ENCODE results near the gene C3. TPM values are rescaled to one million over a fixed set of nuclear protein-coding genes. Genes with fewer than 3 reads are reported as not detected.

Gene C3
- total RNA-seq, 4 donors from 2014 or later = 28.8 to 155 (median 79.6) TPM

DNA sequence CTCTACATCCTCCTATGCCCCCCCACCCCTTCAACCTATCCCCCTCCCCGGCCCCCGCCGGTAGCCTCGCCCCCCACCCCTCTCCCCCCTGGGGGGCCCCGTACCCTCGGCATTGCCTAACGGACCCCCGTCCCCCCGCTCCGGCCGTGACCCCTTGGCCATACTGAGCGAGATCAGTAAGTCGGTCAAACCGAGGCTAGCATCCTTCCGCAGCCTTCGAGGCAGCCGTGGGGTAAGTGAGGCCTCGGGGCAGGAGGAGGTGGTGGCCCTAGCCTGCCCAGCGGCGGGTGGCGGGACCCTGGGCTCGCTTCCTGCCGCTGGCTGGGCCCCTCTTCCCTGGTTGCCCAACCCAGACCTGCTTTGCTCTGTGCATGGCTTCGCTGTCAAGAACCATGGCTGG lies 25.5 kb upstream of the C3 start:
- peak in 1 of 2 donors; percentile 76 for DNase-seq (ENCODE audit: low spot score in 2 of 2)
- WGBS, 2 donors = 89 to 94% methylated on average over 21 to 22 of the region's 24 CpGs
- H3K4me3 ChIP-seq (ENCODE audit: low read depth, poor library complexity, severe bottlenecking) = no peak overlapping the region
- intact Hi-C loops (cut with DNase I; ENCODE audit: low total_unique reads) = no loop called here
- TF ChIP-seq POLR2A (IDR thresholded peaks at IDR 0.05) = no peak
- TF ChIP-seq, protein P1, sequence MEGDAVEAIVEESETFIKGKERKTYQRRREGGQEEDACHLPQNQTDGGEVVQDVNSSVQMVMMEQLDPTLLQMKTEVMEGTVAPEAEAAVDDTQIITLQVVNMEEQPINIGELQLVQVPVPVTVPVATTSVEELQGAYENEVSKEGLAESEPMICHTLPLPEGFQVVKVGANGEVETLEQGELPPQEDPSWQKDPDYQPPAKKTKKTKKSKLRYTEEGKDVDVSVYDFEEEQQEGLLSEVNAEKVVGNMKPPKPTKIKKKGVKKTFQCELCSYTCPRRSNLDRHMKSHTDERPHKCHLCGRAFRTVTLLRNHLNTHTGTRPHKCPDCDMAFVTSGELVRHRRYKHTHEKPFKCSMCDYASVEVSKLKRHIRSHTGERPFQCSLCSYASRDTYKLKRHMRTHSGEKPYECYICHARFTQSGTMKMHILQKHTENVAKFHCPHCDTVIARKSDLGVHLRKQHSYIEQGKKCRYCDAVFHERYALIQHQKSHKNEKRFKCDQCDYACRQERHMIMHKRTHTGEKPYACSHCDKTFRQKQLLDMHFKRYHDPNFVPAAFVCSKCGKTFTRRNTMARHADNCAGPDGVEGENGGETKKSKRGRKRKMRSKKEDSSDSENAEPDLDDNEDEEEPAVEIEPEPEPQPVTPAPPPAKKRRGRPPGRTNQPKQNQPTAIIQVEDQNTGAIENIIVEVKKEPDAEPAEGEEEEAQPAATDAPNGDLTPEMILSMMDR (IDR thresholded peaks at IDR 0.05) = no peak

DNA sequence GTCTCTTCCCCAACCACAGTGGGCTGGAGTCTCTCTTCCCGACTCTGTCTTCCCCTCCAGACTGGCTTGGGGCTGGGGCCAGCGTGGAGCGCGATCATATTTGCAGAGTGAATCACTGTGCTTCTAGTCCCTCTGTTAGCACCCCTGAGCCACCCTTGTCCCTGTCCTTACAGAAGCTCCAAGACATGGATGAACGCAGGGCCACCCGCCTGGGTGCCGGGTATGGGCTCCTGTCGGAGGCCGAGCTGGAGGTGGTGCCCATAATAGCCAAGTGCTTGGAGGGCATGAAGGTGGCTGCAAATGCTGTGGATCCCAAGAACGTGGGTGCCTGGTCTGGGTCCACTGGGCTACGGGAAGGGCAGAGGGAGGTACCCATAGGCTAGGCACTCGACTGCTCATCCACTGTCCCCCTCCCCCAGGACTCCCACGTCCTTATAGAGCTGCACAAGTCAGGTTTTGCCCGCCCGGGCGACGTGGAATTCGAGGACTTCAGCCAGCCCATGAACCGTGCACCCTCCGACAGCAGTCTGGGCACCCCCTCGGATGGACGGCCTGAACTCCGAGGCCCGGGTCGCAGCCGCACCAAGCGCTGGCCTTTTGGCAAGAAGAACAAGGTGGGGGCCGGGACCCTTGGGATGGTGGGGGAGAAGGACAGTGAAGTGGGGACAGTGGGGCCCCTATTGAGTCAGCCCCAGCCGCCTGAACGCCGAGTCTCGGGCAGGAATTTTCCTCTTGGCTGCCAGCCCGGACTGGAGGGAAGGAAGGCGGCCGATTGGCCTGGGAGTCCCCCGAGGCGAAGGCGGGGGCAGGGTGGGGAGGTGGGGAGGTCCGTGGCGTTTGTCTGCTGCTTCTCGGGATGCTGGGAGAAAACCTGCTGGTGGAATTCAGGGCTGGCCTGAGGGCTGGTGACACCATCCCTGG lies 24.2 kb upstream of the C3 start:
- H3K4me3 ChIP-seq (ENCODE audit: low read depth, poor library complexity, severe bottlenecking) = no peak overlapping the region
- intact Hi-C loops (cut with DNase I; ENCODE audit: low total_unique reads) = no loop called here
- TF ChIP-seq, protein P1 (IDR thresholded peaks at IDR 0.05) = no peak
- no peak for TF ChIP-seq POLR2A (IDR thresholded peaks at IDR 0.05)
- WGBS, 2 donors = 15 to 25% methylated on average over 40 to 41 of the region's 41 CpGs
- DNase-seq (ENCODE audit: low spot score in 2 of 2) = peak; percentile 76 to 96

DNA sequence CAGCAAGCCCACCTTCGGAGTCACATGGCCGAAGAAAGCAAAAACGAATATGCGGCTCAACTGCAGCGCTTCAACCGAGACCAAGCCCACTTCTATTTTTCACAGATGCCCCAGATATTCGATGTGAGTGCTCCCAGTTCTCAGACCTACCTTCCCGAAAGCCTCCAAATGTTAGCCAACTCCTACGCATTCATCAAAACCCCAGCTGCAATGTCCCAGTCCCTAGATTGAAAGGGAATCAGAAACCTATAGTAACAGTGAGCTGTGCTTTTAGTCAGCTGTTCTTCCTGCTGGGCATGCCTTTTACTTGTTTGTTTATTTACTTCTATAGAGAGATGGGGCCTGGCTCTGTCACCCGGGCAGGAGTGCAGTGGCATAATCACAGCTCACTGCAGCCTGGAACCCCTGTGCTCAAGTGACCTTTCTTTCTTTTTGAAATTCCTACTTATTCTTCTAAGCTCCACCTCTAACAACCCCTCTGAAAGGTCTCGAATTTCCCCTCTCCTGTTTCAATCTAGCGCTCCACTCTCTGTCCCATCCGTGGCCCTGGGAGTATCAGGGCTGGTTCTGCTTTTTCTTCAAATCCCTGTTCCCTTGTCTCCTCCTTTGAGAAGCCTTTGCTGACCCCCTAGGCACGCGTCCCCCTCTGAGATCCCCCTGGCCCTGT lies 23.4 kb upstream of the C3 start:
- TF ChIP-seq, protein P1 (IDR thresholded peaks at IDR 0.05) = no peak
- TF ChIP-seq POLR2A (IDR thresholded peaks at IDR 0.05) = no peak
- 85 to 86% methylated on average over 15 of the region's 15 CpGs for WGBS, 2 donors
- intact Hi-C loops (cut with DNase I; ENCODE audit: low total_unique reads) = no loop called here
- H3K4me3 ChIP-seq (ENCODE audit: low read depth, poor library complexity, severe bottlenecking) = no peak overlapping the region
- no peak for DNase-seq (ENCODE audit: low spot score in 2 of 2)

DNA sequence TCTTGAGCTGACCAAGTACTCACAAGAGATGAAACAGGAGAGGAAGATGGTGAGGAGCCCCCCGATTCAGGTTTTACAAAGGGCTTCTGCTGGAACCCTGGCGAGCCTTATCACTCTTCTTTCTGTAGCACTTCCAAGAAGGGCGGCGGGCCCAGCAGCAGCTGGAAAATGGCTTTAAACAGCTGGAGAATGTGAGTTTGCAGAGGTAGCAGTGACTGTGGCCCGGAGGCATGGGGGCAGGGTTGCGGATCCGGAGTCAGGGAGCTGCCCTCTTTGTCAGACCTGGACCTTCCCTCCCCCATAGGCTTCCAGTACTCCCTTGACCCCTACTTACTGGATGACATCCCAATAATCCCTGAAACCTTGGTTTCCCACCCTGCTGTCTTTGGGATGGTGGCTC lies 22.6 kb upstream of the C3 start:
- DNase-seq (ENCODE audit: low spot score in 2 of 2) = no peak
- intact Hi-C loops (cut with DNase I; ENCODE audit: low total_unique reads) = no loop called here
- TF ChIP-seq POLR2A (IDR thresholded peaks at IDR 0.05) = no peak
- TF ChIP-seq, protein P1 (IDR thresholded peaks at IDR 0.05) = no peak
- H3K4me3 ChIP-seq (ENCODE audit: low read depth, poor library complexity, severe bottlenecking) = no peak overlapping the region
- 74 to 79% methylated on average over 7 of the region's 7 CpGs for WGBS, 2 donors

DNA sequence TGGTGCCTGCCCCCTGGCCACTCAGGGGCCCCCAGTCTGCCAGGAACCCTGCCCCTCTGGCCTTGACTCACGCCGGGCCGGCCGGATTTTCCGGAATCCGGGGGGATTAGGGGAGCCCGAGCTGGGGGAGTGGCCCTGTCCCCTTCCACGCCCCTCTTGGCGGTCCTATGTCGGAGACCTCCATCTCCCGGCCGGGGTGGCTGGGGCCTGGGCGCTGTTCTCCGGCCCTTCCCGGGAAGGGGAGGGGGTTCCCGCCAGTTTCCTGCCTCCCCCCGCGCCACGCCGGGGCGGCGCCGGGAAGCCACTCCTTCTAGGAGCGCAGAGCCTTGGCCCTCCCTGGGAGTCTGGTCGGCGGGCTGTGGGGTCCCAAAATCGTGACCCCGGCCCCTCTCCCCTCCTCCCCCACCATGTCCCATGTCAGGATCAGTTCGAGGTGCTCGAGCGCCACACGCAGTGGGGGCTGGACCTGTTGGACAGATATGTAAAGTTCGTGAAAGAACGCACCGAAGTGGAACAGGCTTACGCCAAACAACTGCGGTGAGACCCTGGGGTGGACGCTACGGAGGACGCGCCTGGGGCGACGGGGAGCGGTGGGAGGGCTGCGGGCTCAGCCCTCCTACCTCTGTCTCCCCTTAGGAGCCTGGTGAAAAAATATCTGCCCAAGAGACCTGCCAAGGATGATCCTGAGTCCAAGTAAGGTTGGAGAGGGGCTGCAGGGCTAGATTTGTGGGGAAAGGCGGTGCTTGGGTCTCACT lies 20.3 kb upstream of the C3 start:
- no peak for TF ChIP-seq POLR2A (IDR thresholded peaks at IDR 0.05)
- TF ChIP-seq, protein P1 (IDR thresholded peaks at IDR 0.05) = no peak
- H3K4me3 ChIP-seq (ENCODE audit: low read depth, poor library complexity, severe bottlenecking) = peak overlapping the region; percentile 83
- intact Hi-C loops (cut with DNase I; ENCODE audit: low total_unique reads) = no loop called here
- DNase-seq (ENCODE audit: low spot score in 2 of 2) = peak; percentile 46 to 94
- 1% methylated on average over 31 to 45 of the region's 46 CpGs for WGBS, 2 donors
